Astrocyte (in vitro differentiated cells and primary cell): ENCODE data around the gene SNED1.

Source experiments
- EZH2 ChIP-seq: IDR thresholded peaks from 2 replicates; pipeline ENCODE4 v1.6.1; 2012; ENCODE audit warnings: mild to moderate bottlenecking, low read length, inconsistent platforms; ENCODE audit not compliant: insufficient read depth
- TF ChIP-seq, protein P1 (sequence below): IDR thresholded peaks from 2 replicates; pipeline ENCODE4 v1.5.1; 2011; ENCODE audit warnings: low read depth, mild to moderate bottlenecking, inconsistent platforms, low read length, moderate library complexity; ENCODE audit not compliant: insufficient read depth

GRCh38 chr2:241014224-241014623 is 15.8 kb downstream of the SNED1 start:
- TF ChIP-seq, protein P1, sequence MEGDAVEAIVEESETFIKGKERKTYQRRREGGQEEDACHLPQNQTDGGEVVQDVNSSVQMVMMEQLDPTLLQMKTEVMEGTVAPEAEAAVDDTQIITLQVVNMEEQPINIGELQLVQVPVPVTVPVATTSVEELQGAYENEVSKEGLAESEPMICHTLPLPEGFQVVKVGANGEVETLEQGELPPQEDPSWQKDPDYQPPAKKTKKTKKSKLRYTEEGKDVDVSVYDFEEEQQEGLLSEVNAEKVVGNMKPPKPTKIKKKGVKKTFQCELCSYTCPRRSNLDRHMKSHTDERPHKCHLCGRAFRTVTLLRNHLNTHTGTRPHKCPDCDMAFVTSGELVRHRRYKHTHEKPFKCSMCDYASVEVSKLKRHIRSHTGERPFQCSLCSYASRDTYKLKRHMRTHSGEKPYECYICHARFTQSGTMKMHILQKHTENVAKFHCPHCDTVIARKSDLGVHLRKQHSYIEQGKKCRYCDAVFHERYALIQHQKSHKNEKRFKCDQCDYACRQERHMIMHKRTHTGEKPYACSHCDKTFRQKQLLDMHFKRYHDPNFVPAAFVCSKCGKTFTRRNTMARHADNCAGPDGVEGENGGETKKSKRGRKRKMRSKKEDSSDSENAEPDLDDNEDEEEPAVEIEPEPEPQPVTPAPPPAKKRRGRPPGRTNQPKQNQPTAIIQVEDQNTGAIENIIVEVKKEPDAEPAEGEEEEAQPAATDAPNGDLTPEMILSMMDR: no peak
- no peak for TF ChIP-seq EZH2
